Kidney (tissue), 14 donors: ENCODE measurements around the gene KLRC2. TPM values are rescaled to one million over a fixed set of nuclear protein-coding genes. Genes with fewer than 3 reads are reported as not detected.

Source experiments
- DNase-seq, 5 donors: peaks; one replicate each; pipeline ENCODE4 v3.0.0-alpha.2; 2013 to 2020
- FAIRE-seq: peaks from 2 replicates; lab custom pipeline; 2012; peaks lifted over from hg19 to GRCh38; lab: Jason Lieb, UNC
- H3K27ac ChIP-seq, 2 donors: one replicate each; pipeline ENCODE4 v1.7.0; 2013; ENCODE audit warnings: low read depth in 2 of 2, low read length in 2 of 2, inconsistent platforms in 1 of 2
- H3K27me3 ChIP-seq: one replicate; pipeline ENCODE4 v1.7.1; 2013; ENCODE audit warnings: low read length, inconsistent platforms; ENCODE audit not compliant: control insufficient read depth, insufficient read depth
- H3K36me3 ChIP-seq, 3 donors: one replicate each; pipeline versions ENCODE4 v1.7.0 to v1.7.1; 2013; ENCODE audit warnings: low read length in 3 of 3, control low read depth in 1 of 3, inconsistent platforms in 1 of 3; ENCODE audit not compliant: insufficient read depth in 3 of 3, control insufficient read depth in 2 of 3
- H3K4me1 ChIP-seq, 3 donors: one replicate each; pipeline versions ENCODE4 v1.7.0 to v1.7.1; 2013; ENCODE audit warnings: low read length in 3 of 3, inconsistent platforms in 1 of 3, low read depth in 1 of 3; ENCODE audit not compliant: control insufficient read depth in 2 of 3, insufficient read depth in 2 of 3
- H3K4me3 ChIP-seq, 3 donors: one replicate each; pipeline versions ENCODE4 v1.7.0 to v1.8.1; 2013; ENCODE audit warnings: low read length in 3 of 3, control low read depth in 1 of 3, inconsistent platforms in 1 of 3
- H3K9ac ChIP-seq, 3 donors: one replicate each; pipeline versions ENCODE4 v1.7.0 to v1.7.1; 2013; ENCODE audit warnings: low read length in 3 of 3, control low read depth in 1 of 3, inconsistent platforms in 1 of 3
- H3K9me3 ChIP-seq, 3 donors: one replicate each; pipeline versions ENCODE4 v1.7.0 to v1.7.1; 2013; ENCODE audit warnings: low read length in 3 of 3, control low read depth in 1 of 3, inconsistent platforms in 1 of 3; ENCODE audit not compliant: control insufficient read depth in 2 of 3, insufficient read depth in 1 of 3
- intact Hi-C: fragments of 100-400 bp; cut with DNase I; formaldehyde crosslinking; loops from one replicate; pipeline ENCODE4 v1.11.1; 2022
- polyA plus RNA-seq: library from polyadenylated mRNA; stranded (reverse); fragments of 350-450 nt; fragmentation: Illumina TruSeq; extraction: RNeasy Lipid Tissue Mini Kit (QIAGEN cat#74804); gene quantifications from one replicate; pipeline ENCODE4 v1.2.3, GENCODE V29; 2014; ENCODE audit warnings: low read depth, low replicate concordance; ENCODE audit not compliant: insufficient read depth
- total RNA-seq: library from RNA; stranded (reverse); fragmentation: NEBNext Ultra II Directional; extraction: Animal tissue kit (Norgen Biotek cat#: 25700); gene quantifications from one replicate; pipeline ENCODE4 v1.2.1, GENCODE V29; 2021
- TF ChIP-seq, protein P1 (sequence below): IDR thresholded peaks from 3 replicates; pipeline ENCODE4 v1.5.1; 2012; ENCODE audit warnings: mild to moderate bottlenecking, moderate library complexity, borderline replicate concordance; ENCODE audit not compliant: insufficient read depth; ENCODE audit errors: extremely low read depth
- donor health status: control.
- donor health status: control.
- donor health status: control.
- donor health status: control.
- donor health status: control.
- donor health status: DM: yes; HTN: yes; CAD: no.
- donor health status: Normal renal cell carcinoma (clear cell type).

Gene KLRC2
- total and polyA plus RNA-seq, 2 donors from 2014 or later = 0.50 TPM; not detected in 1

DNA sequence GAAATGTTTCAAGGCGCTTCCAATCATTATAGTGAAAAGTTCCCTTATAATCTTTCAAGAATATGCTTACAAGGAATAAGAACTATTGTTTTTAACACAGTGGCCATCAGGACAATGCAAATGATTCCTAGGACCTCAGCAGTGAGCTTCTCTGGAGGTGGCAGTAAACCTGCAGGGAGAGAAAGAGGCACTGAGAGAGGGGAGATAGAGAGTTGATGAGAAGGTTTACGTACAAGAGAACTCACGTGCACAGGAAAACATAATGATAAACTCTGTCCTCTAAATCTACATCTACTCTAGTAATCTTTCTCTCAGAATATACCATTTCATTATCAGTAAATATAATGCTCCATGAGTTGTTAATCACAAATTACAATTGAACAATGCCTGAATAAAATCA lies 27.0 kb downstream of the KLRC2 start:
- Histone ChIP-seq H3K4me3 (no peak overlapping the region), H3K27ac (no peak overlapping the region), H3K9me3 (no peaks in the 10 kb centered on the region), H3K4me1 (no peaks in the 10 kb centered on the region), H3K9ac (no peak overlapping the region), H3K36me3 (no peaks in the 10 kb centered on the region), H3K27me3 (no peaks in the 10 kb centered on the region)
- TF ChIP-seq, protein P1, sequence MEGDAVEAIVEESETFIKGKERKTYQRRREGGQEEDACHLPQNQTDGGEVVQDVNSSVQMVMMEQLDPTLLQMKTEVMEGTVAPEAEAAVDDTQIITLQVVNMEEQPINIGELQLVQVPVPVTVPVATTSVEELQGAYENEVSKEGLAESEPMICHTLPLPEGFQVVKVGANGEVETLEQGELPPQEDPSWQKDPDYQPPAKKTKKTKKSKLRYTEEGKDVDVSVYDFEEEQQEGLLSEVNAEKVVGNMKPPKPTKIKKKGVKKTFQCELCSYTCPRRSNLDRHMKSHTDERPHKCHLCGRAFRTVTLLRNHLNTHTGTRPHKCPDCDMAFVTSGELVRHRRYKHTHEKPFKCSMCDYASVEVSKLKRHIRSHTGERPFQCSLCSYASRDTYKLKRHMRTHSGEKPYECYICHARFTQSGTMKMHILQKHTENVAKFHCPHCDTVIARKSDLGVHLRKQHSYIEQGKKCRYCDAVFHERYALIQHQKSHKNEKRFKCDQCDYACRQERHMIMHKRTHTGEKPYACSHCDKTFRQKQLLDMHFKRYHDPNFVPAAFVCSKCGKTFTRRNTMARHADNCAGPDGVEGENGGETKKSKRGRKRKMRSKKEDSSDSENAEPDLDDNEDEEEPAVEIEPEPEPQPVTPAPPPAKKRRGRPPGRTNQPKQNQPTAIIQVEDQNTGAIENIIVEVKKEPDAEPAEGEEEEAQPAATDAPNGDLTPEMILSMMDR = no peak
- intact Hi-C loops = no loop called here
- DNase-seq (no peak), FAIRE-seq (no peak)

- intact Hi-C loops = no loop called here
- H3K4me1 ChIP-seq = no peaks in the 10 kb centered on the region
- no peak for FAIRE-seq
- DNase-seq = peak in 1 of 5 donors; percentile 3
- H3K27me3 ChIP-seq = no peaks in the 10 kb centered on the region
- H3K9ac ChIP-seq = no peak overlapping the region
- no peak overlapping the region for H3K4me3 ChIP-seq
- no peak overlapping the region for H3K27ac ChIP-seq
- H3K36me3 ChIP-seq = no peaks in the 10 kb centered on the region
- no peaks in the 10 kb centered on the region for H3K9me3 ChIP-seq
- TF ChIP-seq, protein P1 = no peak
Measured at GRCh38 chr12:10406725-10407124, 29.1 kb downstream of the KLRC2 start.

DNA sequence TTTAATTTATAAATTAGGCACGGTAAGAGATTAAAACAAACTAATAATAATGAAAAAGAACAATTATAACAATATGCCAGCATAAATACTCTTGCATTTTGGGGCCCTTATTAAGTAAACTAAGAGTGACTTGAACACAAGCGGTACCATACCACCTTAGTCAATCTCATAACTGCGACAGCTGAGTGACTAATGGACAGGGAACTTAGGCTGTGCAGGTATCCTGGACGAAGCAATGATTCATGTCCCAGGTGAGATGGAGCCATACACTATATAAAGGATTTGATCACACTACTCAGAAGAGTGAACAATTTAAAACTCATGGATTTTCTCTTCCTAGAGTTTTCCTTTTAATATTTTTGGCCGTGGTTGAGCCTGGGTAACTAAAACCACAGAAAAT lies 30.5 kb downstream of the KLRC2 start:
- no peak overlapping the region for H3K9ac ChIP-seq
- no peaks in the 10 kb centered on the region for H3K4me1 ChIP-seq
- TF ChIP-seq, protein P1 = no peak
- no peak overlapping the region for H3K4me3 ChIP-seq
- intact Hi-C loops = no loop called here
- no peaks in the 10 kb centered on the region for H3K9me3 ChIP-seq
- FAIRE-seq (no peak), DNase-seq (no peak)
- H3K36me3 ChIP-seq = no peaks in the 10 kb centered on the region
- H3K27ac ChIP-seq = no peak overlapping the region
- H3K27me3 ChIP-seq = no peaks in the 10 kb centered on the region

DNA sequence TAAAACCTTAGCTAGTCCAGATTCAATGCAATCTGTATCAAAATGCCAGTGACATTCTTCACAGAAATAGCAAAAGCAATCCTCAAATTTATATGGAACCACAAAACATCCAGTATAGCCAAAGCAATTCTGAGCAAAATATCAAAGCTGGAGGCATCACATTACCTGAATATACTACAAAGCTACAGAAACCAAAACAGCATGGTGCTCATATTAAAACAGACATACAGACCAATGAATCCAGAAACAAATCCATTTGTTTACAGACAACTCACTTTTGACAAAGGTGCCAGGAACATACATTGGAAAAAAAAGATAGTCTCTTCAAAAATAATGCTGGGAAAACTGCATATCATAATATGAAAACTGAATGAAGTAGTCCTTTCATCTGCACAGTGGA lies 31.0 kb downstream of the KLRC2 start:
- Histone ChIP-seq H3K9ac (no peak overlapping the region), H3K9me3 (no peaks in the 10 kb centered on the region), H3K36me3 (no peaks in the 10 kb centered on the region), H3K4me3 (no peak overlapping the region), H3K27ac (no peak overlapping the region), H3K4me1 (no peaks in the 10 kb centered on the region), H3K27me3 (no peaks in the 10 kb centered on the region)
- FAIRE-seq (no peak), DNase-seq (no peak)
- TF ChIP-seq, protein P1 = no peak
- intact Hi-C loops = no loop called here
